PC-3 (cell line): ENCODE data around the gene UROS. TPM values are rescaled to one million over a fixed set of nuclear protein-coding genes. Genes with fewer than 3 reads are reported as not detected.

Source experiments
- ATAC-seq: fragments of 200-7000 bp; cut with Tn5 transposase; 2 replicates; pipeline ENCODE4 v1.9.1; 2020; ENCODE audit warnings: mild to moderate bottlenecking, moderate library complexity
- BruUV-seq: library from RNA; stranded (reverse); fragments of 400-500 nt; replicated peaks from 2 replicates; lab custom pipeline; 2021; lab: Mats Ljungman, UMichigan
- CTCF ChIA-PET: fragments of 300-600 bp; sonication (Branson Sonifier 250); formaldehyde crosslinking; loops from one replicate; lab custom pipeline; 2022; ENCODE audit warnings: antibody characterized with exemption; lab: Charles Lee
- POLR2A ChIA-PET: fragments of 300-600 bp; sonication (Branson Sonifier 250); formaldehyde crosslinking; loops from one replicate; lab custom pipeline; 2022; ENCODE audit warnings: antibody characterized with exemption; ENCODE audit not compliant: unreplicated experiment; lab: Charles Lee
- DNase-seq: peaks from one replicate; pipeline ENCODE4 v3.0.0-alpha.2; 2015
- H2AFZ ChIP-seq: fragments of 300-600 bp; sonication (generic); 2 replicates; pipeline ENCODE4 v1.6.0; 2016; ENCODE audit warnings: antibody characterized with exemption, low read length
- H3F3A ChIP-seq: fragments of 300-600 bp; sonication (generic); one replicate; pipeline ENCODE4 v1.6.0; 2017; ENCODE audit warnings: antibody characterized with exemption, low read length, control low read depth, mild to moderate bottlenecking; ENCODE audit not compliant: unreplicated experiment
- H3K27ac ChIP-seq: fragments of 300-600 bp; sonication (generic); 2 replicates; pipeline ENCODE4 v1.5.1; 2016; ENCODE audit warnings: mild to moderate bottlenecking, low read length
- H3K27me3 ChIP-seq: fragments of 300-600 bp; sonication (generic); 2 replicates; pipeline ENCODE4 v1.6.1; 2016; ENCODE audit warnings: low read length, mixed read lengths
- H3K36me3 ChIP-seq: fragments of 300-600 bp; sonication (generic); 2 replicates; pipeline ENCODE4 v1.6.1; 2016; ENCODE audit warnings: low read depth, mixed run types, low read length, mixed read lengths
- H3K4me1 ChIP-seq: fragments of 300-600 bp; sonication (generic); 2 replicates; pipeline ENCODE4 v1.5.1; 2016; ENCODE audit warnings: low read length; ENCODE audit not compliant: insufficient read depth
- H3K4me2 ChIP-seq: fragments of 300-600 bp; sonication (generic); 2 replicates; pipeline ENCODE4 v1.6.0; 2016; ENCODE audit warnings: low read length
- H3K4me3 ChIP-seq: fragments of 300-600 bp; sonication (generic); 2 replicates; pipeline ENCODE4 v1.5.1; 2016; ENCODE audit warnings: mild to moderate bottlenecking, low read length, mixed read lengths
- H3K79me2 ChIP-seq: fragments of 300-600 bp; sonication (generic); 2 replicates; pipeline ENCODE4 v1.6.1; 2017; ENCODE audit warnings: low read length, mixed read lengths
- H3K9ac ChIP-seq: fragments of 300-600 bp; sonication (generic); 2 replicates; pipeline ENCODE4 v1.6.0; 2016; ENCODE audit warnings: mild to moderate bottlenecking, low read length
- H3K9me2 ChIP-seq: fragments of 300-600 bp; sonication (generic); replicated peaks from 2 replicates; pipeline ENCODE4 v1.6.1; 2016; ENCODE audit warnings: mixed run types, low read length, mixed read lengths
- H3K9me3 ChIP-seq: fragments of 300-600 bp; sonication (generic); 2 replicates; pipeline ENCODE4 v1.6.1; 2016; ENCODE audit warnings: low read length, mixed read lengths
- H4K20me1 ChIP-seq: fragments of 300-600 bp; sonication (generic); 2 replicates; pipeline ENCODE4 v1.6.1; 2016; ENCODE audit warnings: low read length, mixed read lengths
- CTCF ChIP-seq: fragments of 300-600 bp; sonication (generic); conservative IDR thresholded peaks from 2 replicates; pipeline ENCODE4 v1.5.1; 2017; ENCODE audit warnings: antibody characterized with exemption, low read depth, mild to moderate bottlenecking, low read length
- EZH2 ChIP-seq: fragments of 300-600 bp; sonication (generic); IDR thresholded peaks from one replicate; pipeline ENCODE4 v1.6.1; 2017; ENCODE audit warnings: antibody characterized with exemption, mild to moderate bottlenecking, low read length; ENCODE audit not compliant: unreplicated experiment
- EZH2phosphoT487 ChIP-seq: fragments of 300-600 bp; sonication (generic); IDR thresholded peaks from 2 replicates; pipeline ENCODE4 v1.6.1; 2018; ENCODE audit warnings: mild to moderate bottlenecking, antibody characterized with exemption, low read length, borderline replicate concordance
- intact Hi-C: fragments of 100-400 bp; cut with micrococcal nuclease; formaldehyde crosslinking; loops from 2 replicates; pipeline ENCODE4 v1.9.0; 2023
- total RNA-seq: library from RNA; depleted of rRNA; stranded (reverse); fragments of >200 nt; gene quantifications from 2 replicates; pipeline ENCODE4 v1.2.3, GENCODE V29; 2014

The UROS gene
- total RNA-seq, 1 experiment from 2014 or later, result 50.6 TPM

DNA sequence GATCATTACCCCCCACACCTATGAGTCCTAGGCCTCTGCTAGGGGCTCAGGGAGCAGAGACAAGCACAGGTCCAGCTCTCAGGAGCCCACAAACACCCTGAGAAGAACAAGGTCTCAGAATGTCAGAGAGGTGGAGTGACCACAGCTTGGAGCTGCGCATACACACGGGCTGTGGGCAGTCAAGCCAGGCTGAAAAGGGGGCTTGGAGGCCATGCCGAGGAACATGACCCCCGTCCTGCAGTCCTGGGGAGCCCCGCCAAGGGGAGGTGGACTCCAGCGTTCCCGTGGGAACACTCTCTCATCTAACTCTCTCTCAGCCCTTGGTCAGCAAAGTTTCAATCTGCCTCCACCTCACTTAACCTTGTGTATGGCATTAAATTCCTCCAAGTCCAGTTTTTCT is 39.6 kb downstream of the UROS start:
- CTCF ChIA-PET, result no interaction called here
- Histone ChIP-seq H3K79me2 (no peaks in the 10 kb centered on the region), H3K9me3 (no peaks in the 10 kb centered on the region), H3K9me2 (no peaks in the 10 kb centered on the region), H3K27me3 (no peaks in the 10 kb centered on the region), H3K9ac (no peak overlapping the region), H4K20me1 (no peaks in the 10 kb centered on the region), H2AFZ (no peak overlapping the region), H3K4me2 (no peak overlapping the region), H3F3A (no peaks in the 10 kb centered on the region), H3K36me3 (no peaks in the 10 kb centered on the region), H3K27ac (no peak overlapping the region), H3K4me3 (no peak overlapping the region), H3K4me1 (no peaks in the 10 kb centered on the region)
- DNase-seq (no peak), ATAC-seq (no peak)
- intact Hi-C loops, result no loop called here
- TF ChIP-seq CTCF, result no peak
- TF ChIP-seq EZH2, result no peak
- TF ChIP-seq EZH2phosphoT487, result no peak
- POLR2A ChIA-PET, result no interaction called here
- no TSS peak for BruUV-seq

- no peak overlapping the region for H3K4me2 ChIP-seq
- TF ChIP-seq EZH2phosphoT487 (no peak), EZH2 (no peak), CTCF (no peak)
- DNase-seq, result no peak
- no peaks in the 10 kb centered on the region for H3K9me2 ChIP-seq
- no peaks in the 10 kb centered on the region for H3K4me1 ChIP-seq
- H3F3A ChIP-seq, result no peaks in the 10 kb centered on the region
- H2AFZ ChIP-seq, result no peak overlapping the region
- intact Hi-C loops, result no loop called here
- ChIA-PET CTCF (no interaction called here), POLR2A (no interaction called here)
- no peak for ATAC-seq
- H3K27me3 ChIP-seq, result no peaks in the 10 kb centered on the region
- BruUV-seq, result no TSS peak
- no peaks in the 10 kb centered on the region for H4K20me1 ChIP-seq
- H3K9ac ChIP-seq, result no peak overlapping the region
- no peaks in the 10 kb centered on the region for H3K79me2 ChIP-seq
- H3K4me3 ChIP-seq, result no peak overlapping the region
- no peak overlapping the region for H3K27ac ChIP-seq
- H3K36me3 ChIP-seq, result no peaks in the 10 kb centered on the region
- H3K9me3 ChIP-seq, result no peaks in the 10 kb centered on the region
Observed at GRCh38 chr10:125782616-125783015, 40.4 kb downstream of the UROS start.

- H3K27me3 ChIP-seq, result no peaks in the 10 kb centered on the region
- no peak overlapping the region for H2AFZ ChIP-seq
- H3F3A ChIP-seq, result no peaks in the 10 kb centered on the region
- no peaks in the 10 kb centered on the region for H3K4me1 ChIP-seq
- H3K79me2 ChIP-seq, result no peaks in the 10 kb centered on the region
- H4K20me1 ChIP-seq, result no peaks in the 10 kb centered on the region
- ChIA-PET CTCF (no interaction called here), POLR2A (no interaction called here)
- H3K27ac ChIP-seq, result no peak overlapping the region
- no TSS peak for BruUV-seq
- intact Hi-C loops, result no loop called here
- no peak overlapping the region for H3K9ac ChIP-seq
- H3K4me3 ChIP-seq, result no peak overlapping the region
- no peaks in the 10 kb centered on the region for H3K36me3 ChIP-seq
- TF ChIP-seq EZH2 (no peak), EZH2phosphoT487 (no peak), CTCF (no peak)
- no peak for DNase-seq
- no peaks in the 10 kb centered on the region for H3K9me2 ChIP-seq
- H3K9me3 ChIP-seq, result no peaks in the 10 kb centered on the region
- ATAC-seq, result no peak
- no peak overlapping the region for H3K4me2 ChIP-seq
Observed at GRCh38 chr10:125782054-125782453, 41.0 kb downstream of the UROS start.
